Esophagus muscularis mucosa (tissue), 3 donors: Measurements from ENCODE around the gene CTSF.

Experiments used
- CTCF ChIP-seq, 3 experiments: fragments of 200-600 bp in 2 of 3; fragments of 450-650 bp in 1 of 3; sonication (generic) in 2 of 3; IDR thresholded peaks; one replicate each; pipeline ENCODE4 v1.5.1; 2017 to 2019; ENCODE audit warnings: antibody characterized with exemption in 3 of 3, mild to moderate bottlenecking in 2 of 3, moderate library complexity in 1 of 3
- POLR2A ChIP-seq: fragments of 450-650 bp; IDR thresholded peaks from one replicate; pipeline ENCODE4 v1.6.1; 2017; ENCODE audit warnings: antibody characterized with exemption, moderate library complexity, mild to moderate bottlenecking, low read depth
- POLR2AphosphoS5 ChIP-seq, 2 donors: sonication (generic); formaldehyde crosslinking; IDR thresholded peaks; one replicate each; pipeline ENCODE4 v1.6.1; 2017; ENCODE audit warnings: antibody characterized with exemption in 2 of 2

- no peak for TF ChIP-seq CTCF (IDR thresholded peaks at IDR 0.05)
- TF ChIP-seq POLR2A = no peak
- no peak for TF ChIP-seq POLR2AphosphoS5 (IDR thresholded peaks at IDR 0.05)
Measured at GRCh38 chr11:66529655-66530054, 38.8 kb downstream of the CTSF start.
